AG09309 (cell line): ENCODE data around the gene NEURL2.

Source experiments
- DNase-seq: peaks from one replicate; pipeline ENCODE4 v3.0.0-alpha.2; 2010; ENCODE audit warnings: low read depth
- H3K4me3 ChIP-seq: 2 replicates; pipeline ENCODE4 v1.5.1; 2011; ENCODE audit warnings: mild to moderate bottlenecking, low read depth, low read length, moderate library complexity; ENCODE audit not compliant: control insufficient read depth
- TF ChIP-seq, protein P1 (sequence below): IDR thresholded peaks from 2 replicates; pipeline ENCODE4 v1.5.1; 2011; ENCODE audit warnings: mild to moderate bottlenecking, low read depth, low read length, inconsistent platforms; ENCODE audit not compliant: insufficient read depth, control insufficient read depth; ENCODE audit errors: missing control alignments

Gene NEURL2

DNA sequence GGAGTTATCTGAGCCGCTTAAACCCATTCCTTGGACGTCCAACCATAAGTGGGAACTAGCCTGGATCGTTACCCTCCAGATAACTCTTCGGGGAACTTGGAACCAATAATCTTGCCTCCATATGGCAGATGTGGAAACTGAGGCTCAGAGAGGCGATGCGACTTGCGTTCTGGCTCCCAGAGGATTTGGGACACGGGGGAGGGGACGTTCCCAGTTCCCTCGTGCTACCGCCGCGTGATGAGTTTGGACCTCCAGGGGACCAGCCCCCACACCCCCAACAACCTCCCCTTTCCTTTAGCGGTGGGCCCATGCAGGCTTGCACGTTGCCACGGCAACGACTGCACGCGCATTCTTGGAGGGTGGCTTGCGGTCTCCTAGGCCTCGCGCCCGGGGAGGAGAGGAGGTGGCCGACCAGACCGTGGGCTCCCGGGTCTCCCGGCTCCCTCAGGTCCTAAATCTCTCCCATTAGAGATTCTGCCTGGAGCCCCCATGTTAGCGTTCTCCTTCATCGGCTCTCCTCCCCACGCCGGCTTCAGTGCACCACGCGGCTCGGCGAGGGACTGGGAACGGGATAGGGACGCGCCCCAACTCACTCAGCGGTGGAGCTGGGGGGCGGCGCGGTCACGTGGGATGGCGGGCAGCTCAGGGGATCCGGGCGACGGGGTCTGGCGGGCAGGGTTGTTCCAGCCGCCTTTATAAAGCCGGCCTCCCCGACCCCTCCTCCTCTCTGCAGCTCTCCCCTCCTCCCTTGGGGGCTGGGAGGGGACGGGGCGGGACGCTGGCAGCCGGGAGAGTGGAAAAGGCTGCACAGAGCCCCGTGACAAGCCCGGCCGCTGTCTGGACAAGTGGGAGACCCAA lies 20.7 kb upstream of the NEURL2 start, which contains the start of gene PLTP:
TSS of gene PLTP (minus strand) at position 670 of the 858 bp plus-strand sequence. CDS start 703 bp downstream, outside the sequence.
- DNase-seq: no peak
- H3K4me3 ChIP-seq: peak within 1 kb of the TSS; percentile 48
- TF ChIP-seq, protein P1, sequence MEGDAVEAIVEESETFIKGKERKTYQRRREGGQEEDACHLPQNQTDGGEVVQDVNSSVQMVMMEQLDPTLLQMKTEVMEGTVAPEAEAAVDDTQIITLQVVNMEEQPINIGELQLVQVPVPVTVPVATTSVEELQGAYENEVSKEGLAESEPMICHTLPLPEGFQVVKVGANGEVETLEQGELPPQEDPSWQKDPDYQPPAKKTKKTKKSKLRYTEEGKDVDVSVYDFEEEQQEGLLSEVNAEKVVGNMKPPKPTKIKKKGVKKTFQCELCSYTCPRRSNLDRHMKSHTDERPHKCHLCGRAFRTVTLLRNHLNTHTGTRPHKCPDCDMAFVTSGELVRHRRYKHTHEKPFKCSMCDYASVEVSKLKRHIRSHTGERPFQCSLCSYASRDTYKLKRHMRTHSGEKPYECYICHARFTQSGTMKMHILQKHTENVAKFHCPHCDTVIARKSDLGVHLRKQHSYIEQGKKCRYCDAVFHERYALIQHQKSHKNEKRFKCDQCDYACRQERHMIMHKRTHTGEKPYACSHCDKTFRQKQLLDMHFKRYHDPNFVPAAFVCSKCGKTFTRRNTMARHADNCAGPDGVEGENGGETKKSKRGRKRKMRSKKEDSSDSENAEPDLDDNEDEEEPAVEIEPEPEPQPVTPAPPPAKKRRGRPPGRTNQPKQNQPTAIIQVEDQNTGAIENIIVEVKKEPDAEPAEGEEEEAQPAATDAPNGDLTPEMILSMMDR: no peak

DNA sequence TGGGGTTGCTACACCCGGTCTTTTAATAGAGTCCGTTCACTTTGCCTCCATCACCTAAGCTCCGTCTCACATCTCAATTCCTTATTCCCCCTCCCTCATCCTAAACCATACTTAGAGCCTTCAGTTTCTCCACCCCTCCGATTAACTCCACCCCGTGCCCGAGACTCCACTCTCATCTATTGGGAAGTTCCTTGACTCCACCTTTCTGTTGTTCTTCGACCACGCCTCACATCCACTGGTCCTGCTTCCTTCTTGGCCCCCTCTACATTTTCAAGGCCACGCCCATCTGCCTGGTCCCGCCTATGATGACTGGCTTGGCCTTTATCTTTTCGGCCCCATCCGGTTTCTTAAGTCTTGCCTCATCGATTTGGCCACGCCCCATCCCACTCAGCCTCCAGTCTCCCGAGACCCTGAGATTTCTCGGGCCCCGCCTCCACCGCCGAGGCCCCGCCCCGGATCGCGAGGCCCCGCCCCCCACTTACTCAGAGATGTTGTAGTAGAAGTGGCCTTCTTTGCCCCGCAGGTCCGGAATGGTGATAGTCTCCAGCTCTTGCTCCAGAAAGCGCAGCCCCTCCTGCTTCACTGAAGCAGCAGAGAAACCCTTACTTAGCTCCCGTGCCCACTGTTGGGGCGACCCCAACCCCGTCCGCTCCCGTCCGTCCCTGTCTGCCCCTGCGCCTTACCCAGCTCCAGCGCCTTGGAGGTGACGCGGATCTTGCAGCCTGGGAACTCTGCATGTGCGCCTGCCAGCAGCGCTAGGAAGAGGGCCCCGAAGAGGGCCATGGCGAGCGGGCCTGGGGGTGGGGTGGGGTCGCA lies 19.9 kb upstream of the NEURL2 start:
- TF ChIP-seq, protein P1: no peak
- H3K4me3 ChIP-seq: peak overlapping the region; percentile 48
- peak; percentile 95 for DNase-seq

DNA sequence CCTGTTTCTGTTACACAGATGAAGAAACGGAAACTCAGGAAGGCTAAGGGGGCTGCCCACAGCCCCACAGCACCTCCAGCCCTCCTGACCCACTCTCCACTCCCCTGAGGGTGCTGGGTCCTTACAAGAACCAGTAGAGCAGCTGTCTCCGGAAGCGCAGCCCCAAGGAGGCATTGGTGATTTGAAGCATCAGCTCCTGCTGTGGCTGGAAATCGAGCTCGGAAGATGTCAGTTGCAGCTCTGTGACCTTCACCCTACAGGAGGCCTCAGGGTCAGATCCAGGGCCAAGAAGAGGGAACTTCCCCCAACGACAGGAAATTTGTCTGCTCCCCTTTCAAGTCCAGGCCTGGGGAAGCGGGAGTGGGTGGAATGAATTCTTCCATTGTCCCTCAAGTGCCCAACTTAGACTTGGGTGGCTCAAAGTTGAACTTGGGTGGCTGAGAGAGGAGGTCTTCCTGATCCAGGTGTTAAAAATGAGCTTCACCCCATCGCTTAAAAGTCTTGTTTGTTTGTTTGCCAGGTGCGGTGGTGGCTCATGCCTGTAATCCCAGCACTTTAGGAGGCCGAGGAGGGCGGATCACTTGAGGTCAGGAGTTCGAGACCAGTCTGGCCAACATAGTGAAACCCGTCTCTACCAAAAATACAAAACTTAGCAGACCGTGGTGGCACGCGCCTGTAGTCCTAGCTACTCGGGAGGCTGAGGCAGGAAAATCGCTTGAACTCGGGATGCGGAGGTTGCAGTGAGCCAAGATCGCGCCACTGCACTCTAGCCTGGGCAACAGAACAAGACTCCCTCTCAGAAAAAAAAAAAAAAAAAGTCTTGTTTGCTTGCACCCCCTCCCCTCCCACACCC lies 19.0 kb upstream of the NEURL2 start:
- TF ChIP-seq, protein P1: no peak
- no peak overlapping the region for H3K4me3 ChIP-seq
- DNase-seq: no peak

DNA sequence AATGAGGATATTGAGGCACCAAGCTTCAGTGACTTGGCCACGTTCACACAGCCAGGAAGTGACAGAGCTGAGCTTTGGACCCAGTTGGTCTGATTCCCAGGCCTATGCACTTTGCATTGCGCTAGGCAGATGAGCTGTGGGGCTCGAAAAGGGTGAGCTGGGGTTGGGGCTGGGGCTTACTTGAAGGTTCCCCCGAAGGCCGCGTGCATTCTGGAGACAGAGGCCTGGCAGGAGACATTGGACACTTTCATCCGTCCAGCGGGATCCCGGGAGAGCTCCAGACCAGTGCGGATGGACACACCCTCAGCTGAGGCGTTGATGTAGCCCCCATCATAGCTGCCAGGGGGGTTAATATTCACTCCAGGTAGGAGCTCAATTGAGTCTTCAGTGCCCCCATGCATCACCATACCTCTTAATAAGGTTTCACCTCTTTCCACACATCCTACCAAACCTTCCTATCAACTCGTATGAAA lies 18.4 kb upstream of the NEURL2 start:
- TF ChIP-seq, protein P1: no peak
- DNase-seq: no peak
- H3K4me3 ChIP-seq: no peak overlapping the region

DNA sequence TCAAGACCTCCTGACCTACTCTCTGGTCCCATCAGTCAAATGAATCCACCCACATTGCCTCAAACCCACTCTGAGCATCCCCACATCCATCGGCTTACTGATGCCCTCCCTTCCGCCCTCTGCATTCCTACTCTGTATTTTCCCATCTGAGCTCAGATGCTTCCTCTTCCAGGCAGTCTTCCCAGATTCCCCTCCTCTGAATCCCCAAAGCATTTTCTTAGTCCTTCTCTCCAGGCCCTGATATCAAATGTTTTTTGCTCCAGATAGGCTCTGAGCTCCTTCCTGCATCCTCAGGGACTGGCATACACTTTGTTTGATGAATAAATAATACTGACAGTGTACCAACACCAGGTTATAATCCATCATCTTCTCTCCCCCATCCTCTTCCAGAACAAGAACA lies 17.1 kb upstream of the NEURL2 start:
- no peak overlapping the region for H3K4me3 ChIP-seq
- no peak for DNase-seq
- TF ChIP-seq, protein P1: no peak
